GM19023 (cell line): ENCODE results near the gene MANBA.

Source experiments
- ATAC-seq: cut with Tn5 transposase; IDR thresholded peaks from one replicate; pipeline ENCODE4 v1.9.1; 2021; ENCODE audit warnings: mild to moderate bottlenecking, moderate library complexity; ENCODE audit not compliant: unreplicated experiment

Gene MANBA

DNA sequence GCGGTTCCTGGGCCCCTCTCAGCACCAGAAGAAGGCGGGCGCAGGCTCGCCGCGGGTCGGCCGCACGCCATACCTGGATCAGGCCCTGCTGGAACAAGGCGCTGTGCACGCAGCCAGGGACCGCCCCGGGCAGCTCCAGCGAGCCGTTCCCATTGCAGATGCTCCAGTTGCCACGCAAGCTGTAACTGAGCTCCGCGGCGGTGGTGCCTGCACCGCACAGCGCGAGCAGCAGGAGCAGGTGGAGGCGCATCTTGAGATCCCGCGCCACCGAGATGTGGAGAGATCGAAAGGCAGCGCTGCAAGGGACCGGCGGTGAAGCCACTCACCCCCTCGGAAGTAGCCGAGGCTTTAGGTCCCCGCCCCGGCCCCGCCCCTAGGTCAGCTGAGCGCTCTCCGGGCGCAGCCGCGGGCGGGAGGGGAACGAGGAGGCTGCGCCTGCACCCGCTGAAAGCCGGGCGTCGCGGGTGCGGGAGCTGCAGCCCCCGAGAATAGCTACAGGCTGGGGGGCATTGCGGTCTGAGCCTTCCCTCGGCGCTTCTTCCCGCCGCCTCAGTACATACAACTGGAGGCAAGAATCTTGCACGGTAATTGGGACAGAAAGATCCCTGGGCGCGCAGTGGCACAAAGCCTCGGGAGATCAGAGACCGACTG is at the start of gene MANBA:
Gene MANBA, minus strand, starts transcription at position 324 of the 651 bp plus-strand sequence. Its CDS starts 74 bp downstream, at position 250.
- ATAC-seq, result peak; percentile 94

DNA sequence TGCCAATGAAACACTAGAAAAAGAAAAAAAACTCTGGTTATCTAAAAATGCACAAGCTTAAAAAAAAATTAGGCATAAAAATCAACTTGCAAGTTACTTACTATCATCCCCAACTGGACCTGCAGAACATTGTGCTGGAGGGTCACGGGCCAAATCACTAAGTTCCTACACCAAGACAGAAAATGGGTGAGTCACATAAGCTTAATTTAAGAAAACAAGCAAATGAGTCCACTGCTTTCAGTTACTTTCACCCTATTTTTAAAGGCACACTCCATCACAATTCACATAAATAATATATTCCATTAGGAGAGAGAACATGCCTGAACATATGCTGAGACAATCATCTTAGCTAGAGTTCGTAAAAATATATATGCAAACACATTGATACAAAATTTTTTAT is 48.9 kb upstream of the MANBA start:
- ATAC-seq, result no peak

DNA sequence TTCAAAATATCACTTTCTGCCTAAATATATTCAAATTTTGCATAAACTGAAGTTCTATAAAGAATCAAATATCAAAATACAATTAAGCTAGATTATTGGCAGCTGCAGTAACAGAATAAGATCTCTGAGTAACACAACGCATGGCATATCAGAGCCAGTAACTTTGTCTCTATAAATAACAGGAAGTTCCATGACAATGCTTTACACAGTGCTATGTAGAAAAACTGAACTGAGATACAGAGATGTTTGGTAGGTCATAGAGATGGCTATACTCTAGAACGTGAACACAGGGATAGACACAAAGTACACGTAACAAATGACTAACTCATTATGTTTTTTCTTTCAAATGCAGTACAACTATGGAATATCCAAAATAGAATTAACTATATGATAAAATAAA is 48.4 kb upstream of the MANBA start:
- no peak for ATAC-seq

DNA sequence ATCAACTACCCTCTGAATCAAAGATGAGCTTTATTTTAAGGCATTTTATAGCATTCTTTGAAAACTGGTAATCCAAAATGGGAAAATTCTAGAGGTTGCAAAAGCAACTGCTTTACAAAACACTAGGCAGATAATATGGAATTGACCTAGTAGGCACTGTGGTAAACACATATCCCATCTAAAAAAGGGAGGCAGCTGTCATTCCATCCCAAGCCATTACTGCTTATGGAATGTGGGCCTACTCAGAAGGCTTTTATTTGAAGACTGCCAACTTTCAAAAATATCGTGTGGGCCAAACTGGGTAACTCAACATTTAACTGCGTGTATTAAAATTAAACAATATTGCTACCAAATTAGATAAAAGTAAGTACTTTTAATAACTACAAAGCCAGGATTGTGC is 47.2 kb upstream of the MANBA start:
- ATAC-seq, result no peak

DNA sequence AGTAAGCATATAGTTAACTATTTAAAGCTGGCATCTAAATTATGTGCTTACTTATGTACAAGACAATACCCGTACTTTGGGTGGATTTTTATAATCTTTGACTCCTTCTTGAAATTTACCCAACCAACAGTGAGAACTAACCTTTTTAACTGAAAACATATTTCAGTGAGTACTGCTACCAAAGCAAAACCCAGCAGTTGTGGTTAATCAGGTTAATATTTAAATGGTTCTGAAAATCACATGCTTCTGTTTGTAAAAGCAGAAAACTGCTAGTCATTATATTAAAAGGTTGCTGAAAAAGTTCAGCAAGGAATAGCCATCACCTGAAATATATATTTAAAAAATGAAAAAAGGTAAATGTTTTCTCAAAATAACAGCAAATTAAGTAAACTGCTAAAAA is 46.6 kb upstream of the MANBA start:
- peak; percentile 46 for ATAC-seq

DNA sequence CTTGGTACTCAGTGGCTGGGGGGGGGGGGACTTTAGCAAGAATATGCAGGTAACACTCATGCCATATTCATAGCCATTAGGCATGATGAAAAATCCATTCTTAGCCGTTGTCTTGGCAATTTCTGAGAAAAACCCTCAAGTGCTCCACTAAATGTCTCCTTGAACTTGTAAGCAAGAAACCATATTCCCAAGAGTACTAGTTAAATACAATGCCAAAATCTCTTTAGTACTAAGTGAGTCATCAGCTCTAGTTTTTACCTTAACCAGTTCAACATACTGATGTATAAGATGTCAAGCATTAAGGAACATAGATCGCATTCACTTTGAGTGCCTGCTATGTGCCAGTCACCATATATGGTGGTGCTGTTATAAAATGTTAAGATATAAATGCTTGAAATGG is 39.0 kb upstream of the MANBA start:
- ATAC-seq, result no peak

DNA sequence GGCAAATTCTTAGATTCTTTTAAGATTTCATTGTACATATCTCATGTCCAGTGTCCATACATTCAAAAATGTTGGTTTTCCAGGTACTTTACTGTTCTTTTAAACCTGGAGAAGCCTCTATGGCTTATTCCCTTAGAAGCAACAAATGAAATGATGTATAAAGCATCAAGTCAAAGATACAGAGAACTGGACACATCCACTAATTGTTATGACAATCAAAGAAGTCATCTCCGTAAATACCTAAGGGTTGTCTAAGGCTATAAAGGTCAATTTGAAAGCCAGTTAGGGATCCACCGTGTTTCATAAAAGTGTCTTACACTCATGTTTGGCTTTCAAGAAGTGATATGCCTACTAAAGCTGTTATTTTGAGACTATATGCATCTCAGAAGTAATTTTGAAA is 34.2 kb upstream of the MANBA start:
- ATAC-seq, result no peak

DNA sequence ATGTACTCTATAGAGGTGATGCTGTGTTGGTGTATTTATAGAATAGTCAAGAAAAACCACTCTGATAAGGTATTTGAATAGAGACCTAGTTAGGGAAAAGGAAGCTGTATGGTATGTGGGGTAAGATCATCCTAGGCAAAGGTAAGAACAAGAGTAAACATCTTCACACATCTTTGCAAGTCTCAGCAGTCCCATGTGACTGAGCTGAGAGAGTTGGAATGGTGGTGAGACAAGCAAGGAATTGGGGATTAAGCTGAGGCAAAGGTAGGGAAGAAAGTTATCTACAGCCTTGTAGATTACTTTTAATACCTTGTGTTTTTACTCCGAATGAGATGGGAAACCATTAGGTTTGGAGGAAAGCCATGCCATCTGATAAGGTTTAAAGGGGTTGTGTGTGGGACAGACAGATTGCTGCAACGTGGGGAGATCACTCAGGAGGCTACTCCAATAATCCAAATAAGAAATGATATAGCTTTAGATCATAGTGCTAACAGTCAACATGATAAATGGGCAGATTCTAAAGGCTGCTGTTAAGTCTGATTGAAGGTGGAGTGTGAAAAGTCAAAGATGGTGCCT is 31.7 kb upstream of the MANBA start:
- no peak for ATAC-seq

DNA sequence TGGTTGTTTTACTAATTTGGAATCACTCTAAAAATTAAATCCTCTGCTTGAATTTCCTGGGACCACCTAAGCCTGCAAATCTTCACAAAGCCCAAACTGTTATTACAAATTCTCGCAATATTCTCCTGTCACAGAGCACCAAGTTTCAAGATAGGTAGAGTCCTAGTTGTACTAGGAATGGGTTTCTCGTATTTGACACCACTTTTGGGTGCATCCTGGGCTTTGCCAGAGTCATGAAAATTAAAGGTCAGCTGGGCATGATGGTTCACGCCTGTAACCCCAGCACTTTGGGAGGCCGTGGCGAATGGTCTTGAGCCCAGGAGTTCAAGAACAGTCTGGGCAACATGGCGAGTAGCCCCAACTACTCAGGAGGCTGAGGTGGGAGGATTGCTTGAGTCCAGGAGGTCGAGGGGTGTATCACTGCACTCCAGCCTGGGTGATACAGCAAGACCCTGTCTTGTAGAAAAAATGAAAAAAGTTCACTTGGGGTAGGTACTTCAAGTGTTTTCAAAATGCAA is 30.6 kb upstream of the MANBA start:
- no peak for ATAC-seq

DNA sequence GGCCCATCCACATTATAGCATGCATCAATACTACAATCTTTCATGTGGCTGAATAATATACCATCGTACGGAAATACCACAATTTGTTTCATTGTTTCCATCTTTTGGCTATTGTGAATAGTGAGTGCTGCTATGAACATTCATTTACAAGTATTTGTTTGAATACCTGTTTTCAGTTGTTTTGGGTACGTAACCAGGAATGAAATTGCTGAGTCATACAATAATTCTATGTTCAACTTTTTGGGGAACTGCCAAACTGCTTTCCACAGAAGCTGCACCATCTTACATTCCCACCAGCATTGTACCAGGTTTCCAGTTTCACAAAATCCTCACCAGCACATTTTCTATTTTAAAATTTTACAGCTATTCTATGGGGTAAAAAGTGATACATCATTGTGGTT is 28.5 kb upstream of the MANBA start:
- no peak for ATAC-seq

DNA sequence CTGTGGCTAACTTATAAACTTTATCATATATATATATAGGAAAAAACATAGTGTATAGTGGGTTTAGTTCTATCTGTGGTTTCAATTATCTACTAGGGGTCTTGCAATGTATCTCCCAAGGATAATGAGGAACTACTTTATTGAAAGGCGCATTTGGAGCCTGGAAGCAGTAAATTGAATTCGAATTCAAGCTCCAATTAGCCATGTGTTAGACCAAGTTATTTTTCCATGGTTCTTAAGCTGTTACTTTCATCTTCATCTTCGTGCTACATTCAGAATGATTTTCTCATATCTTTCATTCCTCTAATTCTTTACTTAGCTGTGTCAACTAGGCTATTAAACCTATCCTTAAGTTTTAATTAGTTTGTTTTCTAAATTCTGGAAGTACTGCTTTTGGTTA is 27.2 kb upstream of the MANBA start:
- no peak for ATAC-seq

DNA sequence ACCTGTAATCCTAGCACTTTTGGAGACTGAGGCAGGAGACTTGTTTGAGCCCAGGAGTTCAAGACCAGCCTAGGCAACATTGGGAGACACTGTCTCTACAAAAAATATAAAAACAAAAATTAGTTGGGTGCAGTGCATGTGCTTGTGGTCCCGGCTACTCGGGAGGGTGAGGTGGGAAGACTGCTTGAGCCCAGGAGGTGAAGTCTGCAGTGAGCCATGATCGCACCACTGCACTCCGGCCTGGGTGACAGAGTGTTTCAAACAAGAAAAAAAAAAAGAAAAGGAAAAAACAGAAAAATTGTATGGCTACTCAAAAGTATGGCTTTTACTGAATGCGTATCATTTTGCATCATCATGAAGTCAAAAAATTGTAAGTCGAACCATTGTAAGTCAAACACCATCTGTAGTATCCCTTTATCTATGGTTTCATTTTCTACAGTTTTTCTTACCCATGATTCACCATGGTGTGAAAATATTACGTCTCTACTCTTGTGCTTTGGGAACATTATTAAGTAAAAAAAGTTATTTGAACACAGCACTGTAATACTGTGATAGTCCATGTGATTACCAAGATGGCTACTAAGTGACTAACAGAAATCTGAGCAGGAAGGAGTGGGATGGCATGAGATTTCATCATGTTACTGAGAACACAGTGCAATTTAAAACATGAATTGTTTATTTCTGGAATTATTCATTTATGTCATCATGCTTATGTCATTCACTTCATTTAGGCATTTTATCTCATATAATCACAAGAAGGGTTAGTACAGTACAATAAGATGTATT is 26.5 kb upstream of the MANBA start:
- no peak for ATAC-seq

DNA sequence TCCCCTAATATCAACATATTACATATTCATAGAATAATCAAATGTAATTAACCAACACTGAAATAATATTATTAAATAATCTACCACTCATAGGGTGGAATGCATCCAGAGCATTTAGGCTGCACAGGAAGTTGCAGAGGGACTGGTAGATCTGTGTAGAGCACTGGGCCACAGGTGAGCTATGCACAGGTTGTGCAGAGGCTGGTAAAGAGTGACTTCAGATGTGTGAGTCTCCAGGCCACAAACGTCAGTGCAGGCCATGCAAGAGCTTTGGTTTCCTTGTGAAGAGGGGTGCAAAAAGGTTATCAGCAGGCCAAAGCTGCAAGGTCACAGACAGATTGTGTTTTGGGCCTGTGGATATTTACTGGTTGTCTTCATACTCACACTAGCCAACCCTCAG is 25.5 kb upstream of the MANBA start:
- no peak for ATAC-seq

DNA sequence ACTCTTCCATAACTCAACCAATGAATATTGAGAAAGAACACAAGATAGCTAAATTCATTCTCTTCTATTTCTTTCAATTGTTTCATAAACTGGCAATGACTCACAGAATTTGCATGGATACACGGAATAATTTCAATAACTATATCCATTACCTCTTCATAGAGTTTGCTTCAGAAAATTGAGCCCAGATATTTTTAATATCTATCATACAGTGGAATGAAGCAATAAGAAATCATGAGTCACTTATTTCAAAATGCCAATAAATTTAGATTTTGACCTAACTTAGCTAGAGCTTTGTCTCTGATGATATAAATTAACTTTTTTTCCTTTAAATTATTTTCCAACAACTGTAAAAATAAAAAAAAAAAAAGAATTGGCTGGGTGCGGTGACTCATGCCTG is 22.2 kb upstream of the MANBA start:
- ATAC-seq, result no peak

DNA sequence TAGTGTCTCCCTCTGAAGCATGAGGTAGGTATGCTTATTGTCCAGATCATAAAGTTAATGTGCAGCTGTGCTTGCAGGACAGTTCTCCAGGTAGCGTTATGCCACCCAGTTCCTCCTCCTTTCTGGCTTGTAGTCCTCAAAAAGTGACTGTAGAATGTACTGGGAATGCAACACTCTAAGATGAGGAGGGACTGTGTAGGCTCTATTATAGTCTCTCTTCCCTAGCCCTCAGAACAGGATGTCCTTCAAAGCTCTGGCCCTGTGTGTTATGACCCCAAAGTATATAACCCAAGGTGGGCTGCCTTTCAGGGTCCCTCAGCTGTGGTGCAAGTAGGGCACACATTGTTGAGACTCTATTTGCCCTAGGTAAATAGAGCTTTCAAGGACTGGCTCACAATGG is 20.8 kb upstream of the MANBA start:
- no peak for ATAC-seq

DNA sequence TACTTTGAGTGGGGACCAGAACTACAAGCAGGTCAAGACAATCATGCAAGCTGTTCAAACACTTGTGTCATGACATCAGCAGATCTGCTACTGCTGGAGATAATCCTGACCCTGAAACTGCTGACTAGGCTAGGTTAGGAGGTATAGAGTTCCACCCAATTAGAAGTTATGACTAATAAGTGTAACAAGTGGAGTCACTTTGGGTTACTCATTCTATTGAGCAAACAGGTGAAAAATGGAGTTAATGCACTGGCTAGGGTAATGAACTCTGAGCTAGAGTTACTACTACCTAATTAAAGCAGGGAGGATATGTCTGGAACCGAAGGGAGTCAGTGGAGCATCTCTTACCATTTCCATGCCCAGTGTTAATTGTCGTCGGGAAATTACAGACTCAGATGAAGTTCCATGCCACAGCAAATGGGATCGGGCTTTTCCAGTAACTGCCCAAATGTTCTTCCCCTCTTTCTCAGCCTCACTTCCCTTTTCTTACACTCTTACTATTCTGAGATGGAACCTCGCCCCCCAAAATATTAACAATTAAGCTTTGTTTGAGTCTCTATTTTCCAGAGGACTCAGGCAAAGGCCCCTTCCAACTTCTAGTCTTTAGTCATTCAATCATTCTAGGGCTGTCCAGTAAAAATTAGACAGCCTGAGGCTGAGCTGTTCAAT is 19.8 kb upstream of the MANBA start:
- peak; percentile 58 for ATAC-seq

DNA sequence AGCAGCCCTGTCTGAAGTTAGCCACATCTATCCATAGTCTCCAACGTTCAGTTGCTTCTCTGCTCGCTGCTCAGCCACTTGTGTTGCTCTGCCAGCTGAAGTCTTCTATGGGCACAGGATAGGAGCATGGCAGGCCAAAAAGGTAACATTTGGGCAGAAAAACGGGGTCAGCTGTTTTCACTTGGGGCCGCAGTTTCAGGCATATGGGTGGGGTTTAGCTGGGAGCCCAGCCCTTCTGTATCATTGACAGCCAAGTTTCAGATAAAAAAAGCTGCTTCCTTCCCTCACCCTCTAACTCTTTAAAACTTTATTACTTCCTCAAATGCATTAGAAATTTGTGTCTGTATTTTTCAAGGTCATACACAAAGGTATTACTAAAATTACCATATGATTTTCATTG is 18.4 kb upstream of the MANBA start:
- ATAC-seq, result no peak

DNA sequence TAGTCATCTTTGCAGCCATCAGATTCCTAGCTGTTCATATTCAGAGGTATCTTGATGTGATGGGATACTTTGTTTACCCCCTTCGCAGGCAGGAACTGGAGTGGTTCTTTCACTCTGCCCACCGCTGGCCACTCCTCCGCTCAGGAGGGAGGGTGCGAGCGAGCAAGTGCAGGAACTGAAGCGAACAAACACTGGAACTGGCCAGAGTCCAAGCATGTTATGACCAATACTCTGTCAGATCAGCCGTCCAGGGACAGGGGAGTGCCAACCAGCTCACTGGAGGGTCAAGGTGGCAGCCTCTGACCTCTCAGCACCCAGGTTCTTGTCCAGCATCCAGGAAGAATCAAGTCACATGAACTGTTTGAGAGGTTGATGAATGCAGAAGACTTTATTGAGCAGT is 18.0 kb upstream of the MANBA start:
- no peak for ATAC-seq

DNA sequence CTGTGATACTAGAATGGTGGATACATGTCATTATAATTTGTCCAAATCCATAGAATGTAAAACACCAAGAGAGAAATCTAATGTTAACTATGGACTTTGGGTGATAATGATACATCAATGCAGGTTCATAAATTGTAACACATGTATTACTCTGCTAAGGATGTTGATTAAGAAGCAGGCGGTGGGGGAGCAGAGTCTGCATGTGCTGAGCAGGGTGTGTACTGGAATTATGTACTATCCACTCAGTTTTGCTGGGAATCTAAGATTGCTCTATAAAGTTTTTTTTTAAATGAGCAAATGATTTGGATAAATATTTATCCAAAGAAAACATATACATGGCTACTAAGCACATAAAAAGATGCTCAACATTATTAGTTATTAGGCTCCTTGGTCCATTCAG is 15.0 kb upstream of the MANBA start:
- ATAC-seq, result no peak

DNA sequence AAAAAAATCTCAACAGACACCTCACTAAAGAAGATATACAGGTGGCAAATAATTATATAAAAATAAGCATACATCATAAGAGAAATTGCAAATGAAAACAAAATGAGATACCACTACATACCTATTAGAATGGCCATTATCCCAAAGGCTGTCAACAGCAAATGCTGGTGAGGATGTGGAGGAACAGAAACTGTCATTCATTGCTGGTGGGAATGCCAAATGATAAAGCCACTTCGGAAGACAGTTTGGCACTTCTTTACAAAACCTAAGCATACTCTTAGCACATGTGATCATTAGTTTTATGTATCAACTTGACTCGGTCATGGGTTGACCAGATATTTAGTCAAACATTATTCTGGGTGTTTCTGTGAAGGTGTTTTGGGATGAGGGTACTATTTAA is 13.5 kb upstream of the MANBA start:
- no peak for ATAC-seq

DNA sequence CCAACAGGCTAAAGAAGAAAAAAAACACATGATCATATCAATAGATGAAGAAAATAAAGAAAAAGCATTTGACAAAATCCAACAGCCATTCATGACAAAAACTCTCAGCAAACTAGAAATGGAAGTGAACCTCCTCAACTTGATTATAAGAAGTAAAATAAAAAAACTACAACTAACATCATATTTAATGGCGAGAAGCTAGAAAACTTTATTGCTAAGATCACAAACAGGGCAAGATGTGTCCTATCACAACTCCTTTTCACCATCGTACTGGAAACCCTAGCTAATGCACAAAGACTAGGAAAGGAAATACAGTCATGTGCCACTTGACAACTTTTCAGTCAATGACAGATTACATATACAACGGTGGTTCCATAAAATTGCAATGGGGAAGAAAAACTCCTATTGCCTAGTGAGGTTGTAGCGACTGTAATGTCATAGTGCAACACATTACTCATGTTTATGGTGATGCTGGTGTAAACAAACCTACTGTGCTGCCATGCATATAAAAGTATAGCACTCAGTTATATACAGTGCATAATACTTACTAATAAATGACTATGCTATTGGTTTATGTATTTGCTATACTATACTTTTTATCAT is 12.1 kb upstream of the MANBA start:
- ATAC-seq, result no peak
